RWPE2 (cell line): ENCODE measurements around the gene HSPE1.

Experiments used
- ATAC-seq: fragments of 200-7000 bp; cut with Tn5 transposase; 3 replicates; pipeline ENCODE4 v1.9.1; 2021; ENCODE audit warnings: low read depth
- DNase-seq: peaks from one replicate; pipeline ENCODE4 v3.0.0-alpha.2; 2020; ENCODE audit warnings: low spot score
- H3K27ac ChIP-seq: fragments of 450-650 bp; 2 replicates; pipeline ENCODE4 v1.5.1; 2017; ENCODE audit warnings: mild to moderate bottlenecking; ENCODE audit not compliant: poor library complexity, severe bottlenecking
- H3K27me3 ChIP-seq: fragments of 250-450 bp; sonication (Bioruptor Pico); 2 replicates; pipeline ENCODE4 v1.5.1; 2021; ENCODE audit warnings: mild to moderate bottlenecking, moderate library complexity; ENCODE audit not compliant: insufficient read depth, poor library complexity, severe bottlenecking
- H3K36me3 ChIP-seq: fragments of 250-450 bp; sonication (Bioruptor Pico); 2 replicates; pipeline ENCODE4 v1.5.1; 2020; ENCODE audit warnings: low read depth, mild to moderate bottlenecking, moderate library complexity
- H3K4me1 ChIP-seq: fragments of 250-450 bp; sonication (Bioruptor Pico); 2 replicates; pipeline ENCODE4 v1.5.1; 2021; ENCODE audit warnings: mild to moderate bottlenecking, moderate library complexity; ENCODE audit not compliant: insufficient read depth, poor library complexity, severe bottlenecking
- H3K4me3 ChIP-seq: fragments of 250-450 bp; sonication (Bioruptor Pico); 2 replicates; pipeline ENCODE4 v1.5.1; 2021; ENCODE audit warnings: mild to moderate bottlenecking, moderate library complexity; ENCODE audit not compliant: severe bottlenecking
- H3K9me3 ChIP-seq: fragments of 250-450 bp; sonication (Bioruptor Pico); 2 replicates; pipeline ENCODE4 v1.5.1; 2021; ENCODE audit warnings: mild to moderate bottlenecking, moderate library complexity; ENCODE audit not compliant: severe bottlenecking
- CTCF ChIP-seq: fragments of 450-650 bp; IDR thresholded peaks from one replicate; pipeline ENCODE4 v1.5.1; 2017; ENCODE audit warnings: mild to moderate bottlenecking, moderate library complexity; ENCODE audit not compliant: poor library complexity, severe bottlenecking

Gene HSPE1

GRCh38 chr2:197486175-197486574, 14.0 kb upstream of the HSPE1 start:
- no peak for DNase-seq
- peaks cover 11% of the 10 kb centered on the region for H3K9me3 ChIP-seq
- H3K27me3 ChIP-seq: no peaks in the 10 kb centered on the region
- no peak overlapping the region for H3K27ac ChIP-seq
- no peaks in the 10 kb centered on the region for H3K4me1 ChIP-seq
- H3K4me3 ChIP-seq: no peak overlapping the region
- peak; percentile 15; the same call in 1 of the 3 replicates for ATAC-seq
- no peak for TF ChIP-seq CTCF
- H3K36me3 ChIP-seq: peaks cover 73% of the 10 kb centered on the region

- H3K4me3 ChIP-seq: no peak overlapping the region
- TF ChIP-seq CTCF: no peak
- H3K27me3 ChIP-seq: no peaks in the 10 kb centered on the region
- H3K27ac ChIP-seq: no peak overlapping the region
- peaks cover 11% of the 10 kb centered on the region for H3K9me3 ChIP-seq
- DNase-seq (no peak), ATAC-seq (no peak)
- H3K36me3 ChIP-seq: peaks cover 81% of the 10 kb centered on the region
- H3K4me1 ChIP-seq: no peaks in the 10 kb centered on the region
Observed at GRCh38 chr2:197487385-197487784, 12.8 kb upstream of the HSPE1 start.

GRCh38 chr2:197495433-197496134, 4.6 kb upstream of the HSPE1 start:
- Histone ChIP-seq H3K36me3 (peaks cover 84% of the 10 kb centered on the region), H3K4me1 (peaks cover 14% of the 10 kb centered on the region), H3K27me3 (no peaks in the 10 kb centered on the region), H3K4me3 (no peak overlapping the region), H3K9me3 (no peaks in the 10 kb centered on the region), H3K27ac (no peak overlapping the region)
- TF ChIP-seq CTCF: no peak
- DNase-seq (no peak), ATAC-seq (no peak)

GRCh38 chr2:197496695-197497094, 3.5 kb upstream of the HSPE1 start:
- ATAC-seq (no peak), DNase-seq (no peak)
- Histone ChIP-seq H3K4me3 (no peak overlapping the region), H3K9me3 (no peaks in the 10 kb centered on the region), H3K4me1 (peaks cover 17% of the 10 kb centered on the region), H3K36me3 (peaks cover 81% of the 10 kb centered on the region), H3K27ac (peak overlapping the region; percentile 8), H3K27me3 (no peaks in the 10 kb centered on the region)
- TF ChIP-seq CTCF: no peak

GRCh38 chr2:197497326-197497725, 2.9 kb upstream of the HSPE1 start:
- no peaks in the 10 kb centered on the region for H3K9me3 ChIP-seq
- peaks cover 24% of the 10 kb centered on the region for H3K4me1 ChIP-seq
- DNase-seq (no peak), ATAC-seq (no peak)
- H3K27me3 ChIP-seq: no peaks in the 10 kb centered on the region
- no peak for TF ChIP-seq CTCF
- peaks cover 81% of the 10 kb centered on the region for H3K36me3 ChIP-seq
- peak overlapping the region; percentile 72 for H3K4me3 ChIP-seq
- peak overlapping the region; percentile 8 for H3K27ac ChIP-seq
